ENCODE results near the gene CAB39.

The CAB39 gene

DNA sequence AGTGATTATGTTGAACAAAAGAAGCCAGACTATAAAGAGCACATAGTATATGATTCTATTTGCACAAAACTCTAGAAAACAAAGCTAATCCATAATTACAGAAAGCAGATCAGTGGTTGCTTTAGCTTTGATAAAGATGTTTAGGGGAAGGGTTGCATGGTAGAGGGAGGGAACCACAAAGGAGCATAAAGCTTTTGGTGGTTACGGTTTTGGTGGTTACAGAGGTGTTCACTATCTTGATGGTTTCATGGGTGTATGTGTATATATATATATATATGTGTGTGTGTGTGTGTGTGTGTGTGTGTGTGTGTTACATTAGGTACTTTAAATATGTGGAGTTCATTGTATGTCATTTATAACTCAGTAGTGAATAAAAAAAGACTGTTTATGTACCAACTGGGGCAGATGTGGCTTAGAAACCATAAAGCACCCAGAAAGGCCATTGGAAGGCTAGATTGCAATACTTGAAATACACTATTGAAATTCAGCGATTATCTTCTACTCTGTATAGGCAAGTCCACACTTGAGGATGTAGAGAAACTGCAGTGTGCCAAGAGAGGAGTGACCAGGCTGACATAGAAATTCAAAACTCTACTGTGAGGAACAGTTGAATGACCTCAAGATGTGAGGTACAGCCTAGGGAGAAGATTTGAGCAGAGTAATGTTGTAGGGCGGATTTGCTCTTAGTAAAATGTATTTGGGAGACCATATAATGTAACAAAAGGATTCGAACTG lies 60.6 kb downstream of the CAB39 start:
- Histone ChIP-seq H3K4me3 (ENCODE audit: insufficient read depth in 1 of 2, low read depth in 1 of 2, low read length in 2 of 2) (no peak overlapping the region), H3K27ac (ENCODE audit: low read length, poor library complexity, severe bottlenecking) (no peak overlapping the region), H3K79me1 (replicated peaks; ENCODE audit: low read length, poor library complexity, severe bottlenecking) (peaks cover 13% of the 10 kb centered on the region), H3K9me3 (ENCODE audit: control insufficient read depth, low read length) (peaks cover 3% of the 10 kb centered on the region), H3K9ac (ENCODE audit: low read length) (peak overlapping the region; percentile 86), H2AFZ (ENCODE audit: low read depth, low read length) (no peak overlapping the region), H3K27me3 (ENCODE audit: control insufficient read depth in 1 of 2, insufficient read depth in 1 of 2, low read length in 2 of 2) (no peaks in the 10 kb centered on the region), H3K23ac (ENCODE audit: low read length in 2 of 2) (no peak overlapping the region), H3K36me3 (ENCODE audit: control insufficient read depth in 1 of 2, insufficient read depth in 2 of 2, low read depth in 1 of 2, low read length in 2 of 2) (peaks cover 0 to 60% of the 10 kb centered on the region in 2 experiments), H4K91ac (ENCODE audit: low read length) (no peak overlapping the region), H2BK12ac (ENCODE audit: low read length in 2 of 2) (no peak overlapping the region), H3K4ac (ENCODE audit: low read depth in 1 of 2, low read length in 2 of 2) (no peak overlapping the region), H3K14ac (ENCODE audit: low read length in 2 of 2) (no peak overlapping the region), H2BK15ac (ENCODE audit: low read depth, poor library complexity, severe bottlenecking) (no peak overlapping the region), H3K4me2 (ENCODE audit: low read length, poor library complexity, severe bottlenecking) (no peak overlapping the region), H3K18ac (ENCODE audit: low read depth in 1 of 2, low read length in 2 of 2) (no peak overlapping the region), H3K4me1 (ENCODE audit: control insufficient read depth, insufficient read depth, low read depth, low read length) (peaks cover 9% of the 10 kb centered on the region), H2BK5ac (ENCODE audit: low read depth, low read length, poor library complexity, severe bottlenecking) (no peak overlapping the region), H2AK5ac (ENCODE audit: low read length, severe bottlenecking) (no peak overlapping the region), H2BK120ac (ENCODE audit: low read depth, low read length) (no peak overlapping the region), H4K8ac (ENCODE audit: low read length) (no peak overlapping the region)
- 99% methylated on average over 4 of the region's 4 CpGs for WGBS
- no peak for DNase-seq

GRCh38 chr2:230774348-230774951 lies 61.8 kb downstream of the CAB39 start:
- no peak overlapping the region for H3K14ac ChIP-seq (ENCODE audit: low read length in 2 of 2)
- H4K8ac ChIP-seq (ENCODE audit: low read length), result no peak overlapping the region
- H3K4me2 ChIP-seq (ENCODE audit: low read length, poor library complexity, severe bottlenecking), result no peak overlapping the region
- peak overlapping the region; percentile 42 for H3K27ac ChIP-seq (ENCODE audit: low read length, poor library complexity, severe bottlenecking)
- peak overlapping the region; percentile 86 for H3K9ac ChIP-seq (ENCODE audit: low read length)
- no peak overlapping the region for H2BK120ac ChIP-seq (ENCODE audit: low read depth, low read length)
- H2AFZ ChIP-seq (ENCODE audit: low read depth, low read length), result no peak overlapping the region
- no peaks in the 10 kb centered on the region for H3K27me3 ChIP-seq (ENCODE audit: control insufficient read depth in 1 of 2, insufficient read depth in 1 of 2, low read length in 2 of 2)
- peaks cover 10% of the 10 kb centered on the region for H3K4me1 ChIP-seq (ENCODE audit: control insufficient read depth, insufficient read depth, low read depth, low read length)
- peak overlapping the region; percentile 71 to 73 for H3K18ac ChIP-seq (ENCODE audit: low read depth in 1 of 2, low read length in 2 of 2)
- no peak overlapping the region for H2BK5ac ChIP-seq (ENCODE audit: low read depth, low read length, poor library complexity, severe bottlenecking)
- H3K36me3 ChIP-seq (ENCODE audit: control insufficient read depth in 1 of 2, insufficient read depth in 2 of 2, low read depth in 1 of 2, low read length in 2 of 2), result peaks cover 0 to 55% of the 10 kb centered on the region in 2 experiments
- no peak overlapping the region for H2BK15ac ChIP-seq (ENCODE audit: low read depth, poor library complexity, severe bottlenecking)
- H3K4ac ChIP-seq (ENCODE audit: low read depth in 1 of 2, low read length in 2 of 2), result no peak overlapping the region
- peak; percentile 94 for DNase-seq
- peak overlapping the region in 1 of 2 experiments; percentile 53 for H3K4me3 ChIP-seq (ENCODE audit: insufficient read depth in 1 of 2, low read depth in 1 of 2, low read length in 2 of 2)
- H2AK5ac ChIP-seq (ENCODE audit: low read length, severe bottlenecking), result no peak overlapping the region
- H4K91ac ChIP-seq (ENCODE audit: low read length), result no peak overlapping the region
- H3K79me1 ChIP-seq (replicated peaks; ENCODE audit: low read length, poor library complexity, severe bottlenecking), result peaks cover 11% of the 10 kb centered on the region
- 61% methylated on average over 4 of the region's 4 CpGs for WGBS
- no peak overlapping the region for H3K23ac ChIP-seq (ENCODE audit: low read length in 2 of 2)
- H2BK12ac ChIP-seq (ENCODE audit: low read length in 2 of 2), result peak overlapping the region in 1 of 2 experiments; percentile 97
- H3K9me3 ChIP-seq (ENCODE audit: control insufficient read depth, low read length), result peaks cover 3% of the 10 kb centered on the region

DNA sequence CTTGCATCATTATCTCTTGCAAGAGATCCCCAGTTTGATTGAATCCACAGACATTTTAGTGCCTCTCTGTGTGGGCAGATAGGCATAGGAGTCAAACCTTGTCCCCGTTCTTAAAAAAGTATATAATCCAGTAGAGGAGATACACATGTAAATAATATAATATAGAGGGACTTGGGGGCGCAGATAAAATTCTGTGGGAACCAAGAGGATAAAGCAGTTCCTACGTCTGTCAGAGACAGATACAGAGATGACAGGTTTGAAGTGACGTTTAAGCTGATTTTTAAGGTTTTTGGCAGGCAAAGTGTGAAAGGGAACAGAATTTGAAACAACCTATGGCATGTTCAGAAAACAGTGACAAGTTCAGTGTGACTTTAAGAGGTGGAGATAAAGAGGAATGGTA lies 63.1 kb downstream of the CAB39 start:
- Histone ChIP-seq H3K4me1 (ENCODE audit: control insufficient read depth, insufficient read depth, low read depth, low read length) (peaks cover 10% of the 10 kb centered on the region), H2BK15ac (ENCODE audit: low read depth, poor library complexity, severe bottlenecking) (no peak overlapping the region), H2BK120ac (ENCODE audit: low read depth, low read length) (no peak overlapping the region), H2AK5ac (ENCODE audit: low read length, severe bottlenecking) (no peak overlapping the region), H3K9ac (ENCODE audit: low read length) (peak overlapping the region; percentile 86), H3K14ac (ENCODE audit: low read length in 2 of 2) (no peak overlapping the region), H3K27ac (ENCODE audit: low read length, poor library complexity, severe bottlenecking) (no peak overlapping the region), H3K4me2 (ENCODE audit: low read length, poor library complexity, severe bottlenecking) (no peak overlapping the region), H3K9me3 (ENCODE audit: control insufficient read depth, low read length) (peaks cover 3% of the 10 kb centered on the region), H3K36me3 (ENCODE audit: control insufficient read depth in 1 of 2, insufficient read depth in 2 of 2, low read depth in 1 of 2, low read length in 2 of 2) (peaks cover 0 to 66% of the 10 kb centered on the region in 2 experiments), H3K79me1 (replicated peaks; ENCODE audit: low read length, poor library complexity, severe bottlenecking) (peaks cover 9% of the 10 kb centered on the region), H3K4me3 (ENCODE audit: insufficient read depth in 1 of 2, low read depth in 1 of 2, low read length in 2 of 2) (no peak overlapping the region), H2BK12ac (ENCODE audit: low read length in 2 of 2) (no peak overlapping the region), H2AFZ (ENCODE audit: low read depth, low read length) (no peak overlapping the region), H3K18ac (ENCODE audit: low read depth in 1 of 2, low read length in 2 of 2) (peak overlapping the region in 1 of 2 experiments; percentile 8), H4K91ac (ENCODE audit: low read length) (no peak overlapping the region), H3K4ac (ENCODE audit: low read depth in 1 of 2, low read length in 2 of 2) (no peak overlapping the region), H3K27me3 (ENCODE audit: control insufficient read depth in 1 of 2, insufficient read depth in 1 of 2, low read length in 2 of 2) (no peaks in the 10 kb centered on the region), H3K23ac (ENCODE audit: low read length in 2 of 2) (no peak overlapping the region), H4K8ac (ENCODE audit: low read length) (no peak overlapping the region), H2BK5ac (ENCODE audit: low read depth, low read length, poor library complexity, severe bottlenecking) (no peak overlapping the region)
- 96% methylated on average over 3 of the region's 4 CpGs for WGBS
- no peak for DNase-seq

- H3K4me2 ChIP-seq (ENCODE audit: low read length, poor library complexity, severe bottlenecking), result no peak overlapping the region
- H3K4me3 ChIP-seq (ENCODE audit: insufficient read depth in 1 of 2, low read depth in 1 of 2, low read length in 2 of 2), result peak overlapping the region in 1 of 2 experiments; percentile 9
- H3K27me3 ChIP-seq (ENCODE audit: control insufficient read depth in 1 of 2, insufficient read depth in 1 of 2, low read length in 2 of 2), result no peaks in the 10 kb centered on the region
- H3K27ac ChIP-seq (ENCODE audit: low read length, poor library complexity, severe bottlenecking), result no peak overlapping the region
- H4K91ac ChIP-seq (ENCODE audit: low read length), result no peak overlapping the region
- H3K18ac ChIP-seq (ENCODE audit: low read depth in 1 of 2, low read length in 2 of 2), result no peak overlapping the region
- H4K8ac ChIP-seq (ENCODE audit: low read length), result no peak overlapping the region
- no peak overlapping the region for H2BK120ac ChIP-seq (ENCODE audit: low read depth, low read length)
- H3K4ac ChIP-seq (ENCODE audit: low read depth in 1 of 2, low read length in 2 of 2), result no peak overlapping the region
- H3K79me1 ChIP-seq (replicated peaks; ENCODE audit: low read length, poor library complexity, severe bottlenecking), result peaks cover 9% of the 10 kb centered on the region
- H3K14ac ChIP-seq (ENCODE audit: low read length in 2 of 2), result no peak overlapping the region
- H3K9me3 ChIP-seq (ENCODE audit: control insufficient read depth, low read length), result no peaks in the 10 kb centered on the region
- H2BK12ac ChIP-seq (ENCODE audit: low read length in 2 of 2), result no peak overlapping the region
- H3K9ac ChIP-seq (ENCODE audit: low read length), result peak overlapping the region; percentile 53
- H3K36me3 ChIP-seq (ENCODE audit: control insufficient read depth in 1 of 2, insufficient read depth in 2 of 2, low read depth in 1 of 2, low read length in 2 of 2), result peaks cover under 1 to 63% of the 10 kb centered on the region in 2 experiments
- H2AFZ ChIP-seq (ENCODE audit: low read depth, low read length), result no peak overlapping the region
- WGBS, result no CpG with 5 or more reads among the region's 3 CpGs
- DNase-seq, result peak; percentile 60
- no peak overlapping the region for H3K23ac ChIP-seq (ENCODE audit: low read length in 2 of 2)
- peaks cover 17% of the 10 kb centered on the region for H3K4me1 ChIP-seq (ENCODE audit: control insufficient read depth, insufficient read depth, low read depth, low read length)
- H2BK5ac ChIP-seq (ENCODE audit: low read depth, low read length, poor library complexity, severe bottlenecking), result no peak overlapping the region
- H2AK5ac ChIP-seq (ENCODE audit: low read length, severe bottlenecking), result no peak overlapping the region
- no peak overlapping the region for H2BK15ac ChIP-seq (ENCODE audit: low read depth, poor library complexity, severe bottlenecking)
Observed at GRCh38 chr2:230777721-230778120, 65.1 kb downstream of the CAB39 start.
